Fibroblast of pulmonary artery (primary cell): ENCODE results near the gene PDAP1.

Experiments used
- DNase-seq: peaks from one replicate; pipeline ENCODE4 v3.0.0-alpha.2; 2010; ENCODE audit warnings: low read depth
- H3K4me3 ChIP-seq: replicated peaks from 2 replicates; pipeline ENCODE4 v1.5.1; 2011; ENCODE audit warnings: low read depth, mild to moderate bottlenecking, control low read depth, low read length, moderate library complexity
- TF ChIP-seq, protein P1 (sequence below): IDR thresholded peaks from 2 replicates; pipeline ENCODE4 v1.5.1; 2011; ENCODE audit warnings: mild to moderate bottlenecking, control low read depth, low read length, inconsistent platforms; ENCODE audit errors: missing control alignments

PDAP1 gene, protein sequence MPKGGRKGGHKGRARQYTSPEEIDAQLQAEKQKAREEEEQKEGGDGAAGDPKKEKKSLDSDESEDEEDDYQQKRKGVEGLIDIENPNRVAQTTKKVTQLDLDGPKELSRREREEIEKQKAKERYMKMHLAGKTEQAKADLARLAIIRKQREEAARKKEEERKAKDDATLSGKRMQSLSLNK

DNA sequence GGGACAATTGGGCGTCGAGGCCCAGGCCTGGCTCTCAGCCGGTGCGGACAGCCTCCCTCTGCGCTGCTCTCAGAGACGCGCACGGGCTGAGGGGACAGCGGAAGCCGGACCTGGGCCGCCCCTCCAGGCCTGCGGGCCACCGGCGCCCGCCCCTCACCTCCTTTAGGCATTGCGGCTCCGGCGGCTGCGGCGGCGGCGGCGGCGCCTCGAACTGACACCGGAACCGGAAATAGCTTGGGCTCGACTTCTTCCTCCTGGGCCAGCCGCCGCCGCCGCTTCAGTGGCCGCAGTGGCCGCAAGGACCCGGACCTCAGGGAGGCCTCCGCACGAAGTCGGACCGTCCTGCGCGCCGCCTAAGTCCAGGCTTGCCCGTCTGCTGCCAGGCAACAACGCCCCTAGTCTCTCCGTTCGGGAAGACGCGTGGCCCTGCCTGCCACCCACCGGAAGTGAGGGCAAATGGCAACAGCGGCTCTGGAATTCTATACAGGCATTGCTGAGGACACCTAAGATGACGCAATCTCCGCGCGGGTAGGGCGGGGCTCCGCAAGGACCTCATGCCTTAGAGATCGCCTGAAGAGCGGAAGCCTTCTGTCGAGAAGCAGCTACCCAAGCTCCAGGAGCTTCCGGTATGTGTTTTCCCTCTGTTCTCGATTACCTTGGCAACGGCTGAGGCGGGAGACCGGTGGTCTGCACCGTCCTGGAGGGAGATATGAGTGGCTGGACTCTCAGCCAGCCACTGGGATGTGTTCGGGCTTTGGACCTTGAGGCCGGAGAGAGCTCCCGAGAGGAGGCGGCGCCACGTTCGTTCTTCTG, at the start of gene PDAP1, which contains the start of gene BUD31:
TSS of gene PDAP1 (minus strand) at position 219 of the 813 bp plus-strand sequence. CDS start at position 170, 49 bp downstream.
TSS of gene BUD31 (plus strand) at position 591 of the 813 bp plus-strand sequence. CDS start 2,124 bp downstream, outside the sequence.
- TF ChIP-seq, protein P1, sequence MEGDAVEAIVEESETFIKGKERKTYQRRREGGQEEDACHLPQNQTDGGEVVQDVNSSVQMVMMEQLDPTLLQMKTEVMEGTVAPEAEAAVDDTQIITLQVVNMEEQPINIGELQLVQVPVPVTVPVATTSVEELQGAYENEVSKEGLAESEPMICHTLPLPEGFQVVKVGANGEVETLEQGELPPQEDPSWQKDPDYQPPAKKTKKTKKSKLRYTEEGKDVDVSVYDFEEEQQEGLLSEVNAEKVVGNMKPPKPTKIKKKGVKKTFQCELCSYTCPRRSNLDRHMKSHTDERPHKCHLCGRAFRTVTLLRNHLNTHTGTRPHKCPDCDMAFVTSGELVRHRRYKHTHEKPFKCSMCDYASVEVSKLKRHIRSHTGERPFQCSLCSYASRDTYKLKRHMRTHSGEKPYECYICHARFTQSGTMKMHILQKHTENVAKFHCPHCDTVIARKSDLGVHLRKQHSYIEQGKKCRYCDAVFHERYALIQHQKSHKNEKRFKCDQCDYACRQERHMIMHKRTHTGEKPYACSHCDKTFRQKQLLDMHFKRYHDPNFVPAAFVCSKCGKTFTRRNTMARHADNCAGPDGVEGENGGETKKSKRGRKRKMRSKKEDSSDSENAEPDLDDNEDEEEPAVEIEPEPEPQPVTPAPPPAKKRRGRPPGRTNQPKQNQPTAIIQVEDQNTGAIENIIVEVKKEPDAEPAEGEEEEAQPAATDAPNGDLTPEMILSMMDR, result no peak
- peak; percentile 96 for DNase-seq
- peak within 1 kb of the TSS; percentile 100 for H3K4me3 ChIP-seq

- TF ChIP-seq, protein P1, result no peak
- H3K4me3 ChIP-seq, result no peak overlapping the region
- no peak for DNase-seq
Observed at GRCh38 chr7:99457650-99458493, 49.5 kb upstream of the PDAP1 start.

DNA sequence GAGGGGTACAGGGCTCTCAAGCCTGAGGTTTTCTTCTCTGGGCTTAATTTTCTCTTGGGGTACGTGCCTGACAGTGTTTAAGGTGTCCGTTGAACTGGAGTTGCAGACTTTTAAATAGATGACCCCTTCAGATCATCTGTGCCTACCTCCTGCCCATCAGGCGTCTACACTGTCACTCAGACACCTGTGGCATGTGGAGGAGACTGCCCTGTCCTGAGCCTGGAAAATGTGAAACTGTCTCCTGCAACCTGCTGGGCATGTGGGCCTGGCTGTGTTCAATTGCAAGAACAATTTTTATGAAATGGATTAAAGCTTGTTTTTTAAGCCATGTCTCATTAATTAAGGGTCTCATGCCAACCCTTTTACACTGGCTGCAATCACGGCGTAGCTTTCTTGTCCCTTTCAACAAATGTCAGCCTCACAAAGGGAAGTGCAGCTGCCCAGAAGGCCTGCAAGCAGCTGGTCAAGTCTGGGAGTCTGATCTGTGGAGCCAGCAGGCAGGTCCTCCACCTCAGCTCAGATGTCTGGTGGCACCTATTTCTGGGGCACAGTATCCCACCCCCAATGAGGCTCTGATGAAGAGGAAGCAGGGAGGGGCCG, 48.8 kb upstream of the PDAP1 start:
- no peak for DNase-seq
- H3K4me3 ChIP-seq, result no peak overlapping the region
- TF ChIP-seq, protein P1, result no peak

GRCh38 chr7:99456288-99456687, 47.9 kb upstream of the PDAP1 start:
- DNase-seq, result no peak
- TF ChIP-seq, protein P1, result no peak
- no peak overlapping the region for H3K4me3 ChIP-seq

- TF ChIP-seq, protein P1, result no peak
- H3K4me3 ChIP-seq, result no peak overlapping the region
Observed at GRCh38 chr7:99455874-99456273, 47.5 kb upstream of the PDAP1 start.

GRCh38 chr7:99453105-99453504, 44.7 kb upstream of the PDAP1 start:
- TF ChIP-seq, protein P1, result no peak
- no peak overlapping the region for H3K4me3 ChIP-seq
- DNase-seq, result no peak

More at GRCh38 chr7:99455874-99456273, 47.5 kb upstream of the PDAP1 start:
- no peak for DNase-seq
